Effector memory CD4-positive, alpha-beta T cell (primary cell): Measurements from ENCODE around the gene SIL1.

ENCODE experiments used
- DNase-seq, 3 donors: peaks; one replicate each; pipeline ENCODE4 v3.0.0-alpha.2; 2020
- H3K27ac ChIP-seq: 2 replicates; pipeline ENCODE4 v1.7.0; 2013; ENCODE audit warnings: mild to moderate bottlenecking, low read length, moderate library complexity; ENCODE audit not compliant: insufficient read depth, poor library complexity, severe bottlenecking
- H3K27me3 ChIP-seq: replicated peaks from 2 replicates; pipeline ENCODE4 v1.7.0; 2013; ENCODE audit warnings: mild to moderate bottlenecking, low read length; ENCODE audit not compliant: insufficient read depth, control insufficient read depth, poor library complexity, severe bottlenecking
- H3K36me3 ChIP-seq: 2 replicates; pipeline ENCODE4 v1.7.0; 2013; ENCODE audit warnings: mild to moderate bottlenecking, low read length, moderate library complexity; ENCODE audit not compliant: control insufficient read depth, insufficient read depth
- H3K4me1 ChIP-seq: 2 replicates; pipeline ENCODE4 v1.7.0; 2013; ENCODE audit warnings: low read length, mild to moderate bottlenecking; ENCODE audit not compliant: control insufficient read depth, insufficient read depth, poor library complexity, severe bottlenecking
- H3K4me3 ChIP-seq: 2 replicates; pipeline ENCODE4 v1.7.0; 2013; ENCODE audit warnings: low read length, low read depth, mild to moderate bottlenecking; ENCODE audit not compliant: insufficient read depth, poor library complexity, severe bottlenecking
- H3K9me3 ChIP-seq: 2 replicates; pipeline ENCODE4 v1.7.0; 2013; ENCODE audit warnings: mild to moderate bottlenecking, low read length, moderate library complexity; ENCODE audit not compliant: control insufficient read depth

The SIL1 gene

DNA sequence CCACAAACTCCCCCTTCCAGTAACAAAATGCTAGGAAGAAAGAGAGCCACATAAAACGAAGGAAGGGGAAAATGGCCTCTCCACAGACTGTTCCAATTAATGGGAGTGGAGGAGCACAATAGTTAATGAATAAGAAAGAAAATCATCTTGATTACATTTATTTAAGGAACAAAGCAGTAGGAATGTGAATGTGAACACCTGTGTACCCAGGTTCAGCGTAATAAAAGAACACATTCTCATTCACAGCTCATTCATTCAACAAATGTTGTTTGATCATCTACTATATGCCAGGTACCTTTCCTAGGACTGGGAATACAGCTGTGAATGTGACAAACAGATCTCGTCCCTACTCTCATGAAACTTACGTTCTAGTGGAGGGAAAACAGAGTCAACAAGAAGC is 35.7 kb downstream of the SIL1 start:
- Histone ChIP-seq H3K4me3 (no peak overlapping the region), H3K36me3 (no peaks in the 10 kb centered on the region), H3K27ac (no peak overlapping the region), H3K4me1 (no peaks in the 10 kb centered on the region), H3K27me3 (no peaks in the 10 kb centered on the region), H3K9me3 (no peaks in the 10 kb centered on the region)
- DNase-seq: no peak

GRCh38 chr5:139158791-139159190 is 39.4 kb downstream of the SIL1 start:
- H3K4me3 ChIP-seq: no peak overlapping the region
- no peaks in the 10 kb centered on the region for H3K36me3 ChIP-seq
- no peaks in the 10 kb centered on the region for H3K4me1 ChIP-seq
- no peak overlapping the region for H3K27ac ChIP-seq
- DNase-seq: no peak
- H3K9me3 ChIP-seq: no peaks in the 10 kb centered on the region
- no peaks in the 10 kb centered on the region for H3K27me3 ChIP-seq

- no peak for DNase-seq
- Histone ChIP-seq H3K27me3 (no peaks in the 10 kb centered on the region), H3K27ac (no peak overlapping the region), H3K36me3 (no peaks in the 10 kb centered on the region), H3K9me3 (no peaks in the 10 kb centered on the region), H3K4me3 (no peak overlapping the region), H3K4me1 (no peaks in the 10 kb centered on the region)
These were observed 40.6 kb downstream of the SIL1 start for GRCh38 chr5:139157556-139157955.

DNA sequence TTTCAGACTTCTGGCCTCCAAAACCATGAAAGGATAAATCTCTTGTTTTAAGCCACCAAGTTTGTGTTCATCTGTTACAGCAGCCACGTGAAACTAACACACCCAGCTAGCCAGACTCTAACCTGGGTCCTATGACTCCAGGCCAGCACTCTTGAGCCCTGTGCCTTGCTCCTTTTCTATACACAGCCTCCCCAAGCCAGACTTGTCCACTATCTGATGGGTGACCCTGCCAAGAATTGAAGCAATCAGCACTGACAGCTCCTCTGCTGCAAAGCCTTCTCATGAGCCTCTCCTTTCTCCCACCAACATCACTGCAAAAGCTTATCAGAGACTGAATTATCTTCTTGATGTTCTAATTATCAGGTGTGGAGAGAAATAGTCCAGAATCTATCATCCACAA is 41.4 kb downstream of the SIL1 start:
- no peak for DNase-seq
- no peaks in the 10 kb centered on the region for H3K36me3 ChIP-seq
- H3K9me3 ChIP-seq: no peaks in the 10 kb centered on the region
- H3K27me3 ChIP-seq: no peaks in the 10 kb centered on the region
- no peak overlapping the region for H3K4me3 ChIP-seq
- no peaks in the 10 kb centered on the region for H3K4me1 ChIP-seq
- H3K27ac ChIP-seq: no peak overlapping the region

- H3K27me3 ChIP-seq: no peaks in the 10 kb centered on the region
- no peaks in the 10 kb centered on the region for H3K9me3 ChIP-seq
- H3K4me1 ChIP-seq: no peaks in the 10 kb centered on the region
- no peaks in the 10 kb centered on the region for H3K36me3 ChIP-seq
- no peak overlapping the region for H3K4me3 ChIP-seq
- DNase-seq: no peak
- no peak overlapping the region for H3K27ac ChIP-seq
These were observed 42.8 kb downstream of the SIL1 start for GRCh38 chr5:139155333-139155732.

DNA sequence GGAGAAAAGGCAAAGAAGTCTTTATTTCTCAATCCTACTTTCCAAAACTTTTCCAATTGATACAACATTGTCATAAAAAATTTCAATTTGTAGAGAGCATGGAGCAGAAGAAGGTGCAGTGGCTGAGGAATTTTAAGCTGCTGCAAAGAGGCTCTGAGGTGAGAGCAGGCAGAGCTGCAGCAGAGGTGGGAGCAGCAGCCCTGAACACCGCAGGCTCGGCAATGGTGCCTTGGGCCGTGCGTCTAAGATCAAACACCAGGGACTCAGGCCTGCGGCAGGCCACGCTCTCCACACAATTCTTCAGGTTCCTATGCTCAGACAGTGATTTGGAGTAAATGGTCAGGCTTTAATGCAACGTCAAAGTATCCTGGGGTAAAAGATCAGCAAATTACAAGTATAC is 46.3 kb downstream of the SIL1 start:
- no peaks in the 10 kb centered on the region for H3K27me3 ChIP-seq
- H3K36me3 ChIP-seq: no peaks in the 10 kb centered on the region
- no peak overlapping the region for H3K27ac ChIP-seq
- no peaks in the 10 kb centered on the region for H3K4me1 ChIP-seq
- DNase-seq: no peak
- no peaks in the 10 kb centered on the region for H3K9me3 ChIP-seq
- H3K4me3 ChIP-seq: no peak overlapping the region

- Histone ChIP-seq H3K4me3 (no peak overlapping the region), H3K27ac (no peak overlapping the region), H3K27me3 (no peaks in the 10 kb centered on the region), H3K4me1 (no peaks in the 10 kb centered on the region), H3K36me3 (no peaks in the 10 kb centered on the region), H3K9me3 (no peaks in the 10 kb centered on the region)
- DNase-seq: no peak
These were observed 47.7 kb downstream of the SIL1 start for GRCh38 chr5:139150367-139150999.

- H3K4me3 ChIP-seq: no peak overlapping the region
- no peaks in the 10 kb centered on the region for H3K4me1 ChIP-seq
- H3K9me3 ChIP-seq: no peaks in the 10 kb centered on the region
- H3K27ac ChIP-seq: no peak overlapping the region
- no peak for DNase-seq
- no peaks in the 10 kb centered on the region for H3K36me3 ChIP-seq
- H3K27me3 ChIP-seq: no peaks in the 10 kb centered on the region
These were observed 48.5 kb downstream of the SIL1 start for GRCh38 chr5:139149477-139150199.

- no peaks in the 10 kb centered on the region for H3K4me1 ChIP-seq
- no peak for DNase-seq
- no peaks in the 10 kb centered on the region for H3K27me3 ChIP-seq
- no peak overlapping the region for H3K27ac ChIP-seq
- H3K4me3 ChIP-seq: no peak overlapping the region
- no peaks in the 10 kb centered on the region for H3K36me3 ChIP-seq
- H3K9me3 ChIP-seq: no peaks in the 10 kb centered on the region
These were observed 49.2 kb downstream of the SIL1 start for GRCh38 chr5:139148986-139149385.

DNA sequence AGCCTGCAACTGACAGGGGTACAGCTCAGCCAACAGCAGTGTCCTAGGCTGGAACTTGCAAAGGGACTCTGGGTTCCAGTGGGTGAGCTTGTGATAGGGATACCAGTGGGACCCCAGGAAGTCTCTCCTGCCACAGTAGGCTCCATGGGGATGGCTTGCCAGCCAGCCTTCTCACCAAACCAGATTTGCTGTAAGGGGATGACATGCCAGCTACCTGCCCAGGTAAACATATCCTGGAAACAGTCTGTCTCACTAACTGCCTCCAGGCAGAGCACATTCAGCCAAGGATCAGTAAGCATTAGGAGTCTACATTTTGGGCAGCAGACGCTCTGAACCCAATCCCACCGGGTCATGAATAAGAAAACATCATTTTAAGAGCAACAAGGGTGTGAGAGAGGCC is 49.9 kb downstream of the SIL1 start:
- Histone ChIP-seq H3K4me1 (no peaks in the 10 kb centered on the region), H3K27me3 (no peaks in the 10 kb centered on the region), H3K4me3 (no peak overlapping the region), H3K9me3 (no peaks in the 10 kb centered on the region), H3K36me3 (no peaks in the 10 kb centered on the region), H3K27ac (no peak overlapping the region)
- DNase-seq: no peak
